Rectal smooth muscle tissue (tissue), 1 donor: ENCODE data around the gene ZNF587.
A peak's percentile ranks its signal among the peaks of the same experiment; 100 is the strongest.
"Not testable (repeated sequence)": the region's sequence is repeated elsewhere in the genome, so short reads cannot be mapped to it uniquely, and the experiment has no call there.

Experiments
- H3K27ac ChIP-seq: one replicate; pipeline ENCODE4 v1.7.0; 2013; ENCODE audit warnings: low read depth, low read length, inconsistent platforms
- H3K27me3 ChIP-seq: one replicate; pipeline ENCODE4 v1.7.0; 2013; ENCODE audit warnings: low read length; ENCODE audit not compliant: control insufficient read depth, insufficient read depth
- H3K36me3 ChIP-seq: one replicate; pipeline ENCODE4 v1.7.0; 2013; ENCODE audit warnings: low read length; ENCODE audit not compliant: control insufficient read depth, insufficient read depth
- H3K4me1 ChIP-seq: one replicate; pipeline ENCODE4 v1.7.0; 2013; ENCODE audit warnings: low read length; ENCODE audit not compliant: control insufficient read depth, insufficient read depth
- H3K4me3 ChIP-seq: one replicate; pipeline ENCODE4 v1.7.0; 2013; ENCODE audit warnings: low read length
- H3K9ac ChIP-seq: one replicate; pipeline ENCODE4 v1.7.0; 2013; ENCODE audit warnings: low read length

The ZNF587 gene

GRCh38 chr19:57830071-57830602, 19.5 kb upstream of the ZNF587 start, which contains the start of gene ZNF587B:
Gene ZNF587B, plus strand, starts transcription at chr19:57830299. Its CDS starts 230 bp downstream, at chr19:57830529.
- no peaks in the 10 kb centered on the region for H3K27me3 ChIP-seq
- peak within 1 kb of the TSS; percentile 66 for H3K4me3 ChIP-seq
- H3K4me1 ChIP-seq, result no peaks in the 10 kb centered on the region
- H3K9ac ChIP-seq, result no peak within 1 kb of the TSS
- H3K27ac ChIP-seq, result peak within 1 kb of the TSS; percentile 29
- H3K36me3 ChIP-seq, result no peaks in the 10 kb centered on the region

- H3K27me3 ChIP-seq, H3K9ac ChIP-seq, H3K36me3 ChIP-seq, H3K4me1 ChIP-seq, H3K4me3 ChIP-seq, H3K27ac ChIP-seq: not testable (repeated sequence)
Observed at GRCh38 chr19:57836991-57837390, 12.7 kb upstream of the ZNF587 start.

- H3K36me3 ChIP-seq, H3K27ac ChIP-seq, H3K9ac ChIP-seq, H3K4me1 ChIP-seq, H3K27me3 ChIP-seq, H3K4me3 ChIP-seq: not testable (repeated sequence)
Observed at GRCh38 chr19:57838622-57839191, 11.0 kb upstream of the ZNF587 start.

- H3K27ac ChIP-seq, result no peak overlapping the region
- no peak overlapping the region for H3K4me3 ChIP-seq
- H3K9ac ChIP-seq, result no peak overlapping the region
- no peaks in the 10 kb centered on the region for H3K4me1 ChIP-seq
- no peaks in the 10 kb centered on the region for H3K36me3 ChIP-seq
- no peaks in the 10 kb centered on the region for H3K27me3 ChIP-seq
Observed at GRCh38 chr19:57841122-57841763, 8.4 kb upstream of the ZNF587 start.

- H3K27me3 ChIP-seq, H3K9ac ChIP-seq, H3K36me3 ChIP-seq, H3K4me3 ChIP-seq, H3K4me1 ChIP-seq, H3K27ac ChIP-seq: not testable (repeated sequence)
Observed at GRCh38 chr19:57847164-57847563, 2.5 kb upstream of the ZNF587 start.

GRCh38 chr19:57849162-57849665, 445 bp upstream of the ZNF587 start:
- H3K36me3 ChIP-seq, H3K27ac ChIP-seq, H3K4me1 ChIP-seq, H3K27me3 ChIP-seq, H3K9ac ChIP-seq: not testable (repeated sequence)
- H3K4me3 ChIP-seq, result peak overlapping the region; percentile 86

- Histone ChIP-seq H3K9ac (no peak overlapping the region), H3K4me1 (no peaks in the 10 kb centered on the region), H3K27ac (no peak overlapping the region), H3K4me3 (peak overlapping the region; percentile 86), H3K27me3 (no peaks in the 10 kb centered on the region), H3K36me3 (no peaks in the 10 kb centered on the region)
Observed at GRCh38 chr19:57850553-57851017, 926 bp downstream of the ZNF587 start.

- not testable (repeated sequence) for H3K27me3 ChIP-seq, H3K4me1 ChIP-seq, H3K4me3 ChIP-seq, H3K36me3 ChIP-seq, H3K9ac ChIP-seq, H3K27ac ChIP-seq
Observed at GRCh38 chr19:57851812-57852603, 2.3 kb downstream of the ZNF587 start.

- H3K4me3 ChIP-seq, H3K9ac ChIP-seq, H3K4me1 ChIP-seq, H3K27me3 ChIP-seq, H3K27ac ChIP-seq: not testable (repeated sequence)
- peaks cover 11% of the 10 kb centered on the region for H3K36me3 ChIP-seq
Observed at GRCh38 chr19:57854117-57854516, 4.5 kb downstream of the ZNF587 start.

GRCh38 chr19:57862351-57862750, 12.7 kb downstream of the ZNF587 start:
- H3K36me3 ChIP-seq, result peaks cover 25% of the 10 kb centered on the region
- not testable (repeated sequence) for H3K27me3 ChIP-seq, H3K9ac ChIP-seq, H3K4me3 ChIP-seq, H3K27ac ChIP-seq, H3K4me1 ChIP-seq

- H3K4me3 ChIP-seq, result no peak overlapping the region
- H3K27ac ChIP-seq, result no peak overlapping the region
- peaks cover 16% of the 10 kb centered on the region for H3K36me3 ChIP-seq
- H3K4me1 ChIP-seq, result no peaks in the 10 kb centered on the region
- H3K9ac ChIP-seq, result no peak overlapping the region
- no peaks in the 10 kb centered on the region for H3K27me3 ChIP-seq
Observed at GRCh38 chr19:57867868-57868492, 18.3 kb downstream of the ZNF587 start.

GRCh38 chr19:57869655-57870054, 20.0 kb downstream of the ZNF587 start:
- H3K4me1 ChIP-seq, H3K9ac ChIP-seq, H3K4me3 ChIP-seq, H3K27me3 ChIP-seq, H3K27ac ChIP-seq: not testable (repeated sequence)
- peaks cover 19% of the 10 kb centered on the region for H3K36me3 ChIP-seq
